HEK293 (cell line): ENCODE measurements around the gene PSD2.
A peak's percentile ranks its signal among the peaks of the same experiment; 100 is the strongest.

ENCODE experiments used
- GFI1B ChIP-seq: fragments of 450-650 bp; formaldehyde crosslinking; IDR thresholded peaks from 2 replicates; pipeline ENCODE4 v1.5.1; 2016; ENCODE audit warnings: missing biosample characterization, missing genetic modification characterization
- HOXA7 ChIP-seq: sonication (generic); formaldehyde crosslinking; IDR thresholded peaks from 2 replicates; pipeline ENCODE4 v1.8.1; 2022; ENCODE audit warnings: missing genetic modification reagents, borderline replicate concordance
- KLF1 ChIP-seq: fragments of 450-650 bp; formaldehyde crosslinking; IDR thresholded peaks from 2 replicates; pipeline ENCODE4 v1.5.1; 2016; ENCODE audit warnings: missing biosample characterization, missing genetic modification characterization
- KLF8 ChIP-seq: fragments of 450-650 bp; formaldehyde crosslinking; IDR thresholded peaks from 2 replicates; pipeline ENCODE4 v1.5.1; 2016; ENCODE audit warnings: missing biosample characterization, missing genetic modification characterization
- MEIS1 ChIP-seq: sonication (generic); formaldehyde crosslinking; IDR thresholded peaks from 2 replicates; pipeline ENCODE4 v1.8.1; 2022; ENCODE audit warnings: missing genetic modification reagents, mild to moderate bottlenecking, borderline replicate concordance
- SCRT1 ChIP-seq: fragments of 450-650 bp; formaldehyde crosslinking; IDR thresholded peaks from 2 replicates; pipeline ENCODE4 v1.5.1; 2016; ENCODE audit warnings: missing biosample characterization, missing genetic modification characterization, borderline replicate concordance
- SCRT2 ChIP-seq: fragments of 450-650 bp; formaldehyde crosslinking; IDR thresholded peaks from 2 replicates; pipeline ENCODE4 v1.5.1; 2016; ENCODE audit warnings: missing biosample characterization, missing genetic modification characterization
- ZBTB17 ChIP-seq: fragments of 450-650 bp; formaldehyde crosslinking; IDR thresholded peaks from 2 replicates; pipeline ENCODE4 v1.5.1; 2016; ENCODE audit warnings: missing biosample characterization, missing genetic modification characterization
- ZFHX2 ChIP-seq: fragments of 450-650 bp; formaldehyde crosslinking; conservative IDR thresholded peaks from 2 replicates; pipeline ENCODE4 v1.5.1; 2016; ENCODE audit warnings: missing biosample characterization, missing genetic modification characterization
- ZFP69B ChIP-seq: fragments of 450-650 bp; formaldehyde crosslinking; IDR thresholded peaks from 2 replicates; pipeline ENCODE4 v1.5.1; 2016; ENCODE audit warnings: missing biosample characterization, missing genetic modification characterization
- ZNF132 ChIP-seq: fragments of 450-650 bp; formaldehyde crosslinking; IDR thresholded peaks from 2 replicates; pipeline ENCODE4 v1.5.1; 2017; ENCODE audit warnings: missing biosample characterization, missing genetic modification characterization, borderline replicate concordance
- ZNF155 ChIP-seq: fragments of 450-650 bp; formaldehyde crosslinking; IDR thresholded peaks from 2 replicates; pipeline ENCODE4 v1.5.1; 2016; ENCODE audit warnings: missing biosample characterization, missing genetic modification characterization
- ZNF174 ChIP-seq: fragments of 450-650 bp; formaldehyde crosslinking; IDR thresholded peaks from 2 replicates; pipeline ENCODE4 v1.5.0; 2017; ENCODE audit warnings: missing biosample characterization, mild to moderate bottlenecking, missing genetic modification characterization
- ZNF175 ChIP-seq: fragments of 450-650 bp; formaldehyde crosslinking; IDR thresholded peaks from 2 replicates; pipeline ENCODE4 v1.5.1; 2016; ENCODE audit warnings: missing biosample characterization, missing genetic modification characterization
- ZNF184 ChIP-seq: fragments of 450-650 bp; IDR thresholded peaks from 2 replicates; pipeline ENCODE4 v1.5.1; 2018; ENCODE audit warnings: missing biosample characterization, mild to moderate bottlenecking, missing genetic modification characterization
- ZNF214 ChIP-seq: fragments of 450-650 bp; formaldehyde crosslinking; IDR thresholded peaks from 2 replicates; pipeline ENCODE4 v1.5.1; 2017; ENCODE audit warnings: missing biosample characterization, mild to moderate bottlenecking, missing genetic modification characterization, borderline replicate concordance
- ZNF335 ChIP-seq: fragments of 450-650 bp; formaldehyde crosslinking; conservative IDR thresholded peaks from 2 replicates; pipeline ENCODE4 v1.5.1; 2016; ENCODE audit warnings: missing biosample characterization, missing genetic modification characterization
- ZNF404 ChIP-seq: fragments of 450-650 bp; formaldehyde crosslinking; IDR thresholded peaks from 2 replicates; pipeline ENCODE4 v1.5.1; 2017; ENCODE audit warnings: missing biosample characterization, missing genetic modification characterization
- ZNF416 ChIP-seq: fragments of 450-650 bp; formaldehyde crosslinking; IDR thresholded peaks from 2 replicates; pipeline ENCODE4 v1.5.1; 2016; ENCODE audit warnings: missing biosample characterization, missing genetic modification characterization
- ZNF629 ChIP-seq: fragments of 450-650 bp; formaldehyde crosslinking; IDR thresholded peaks from 2 replicates; pipeline ENCODE4 v1.5.1; 2017; ENCODE audit warnings: missing biosample characterization, missing genetic modification characterization
- ZNF660 ChIP-seq: fragments of 450-650 bp; IDR thresholded peaks from 2 replicates; pipeline ENCODE4 v1.5.1; 2018; ENCODE audit warnings: missing biosample characterization, mild to moderate bottlenecking, missing genetic modification characterization
- ZNF701 ChIP-seq: fragments of 450-650 bp; formaldehyde crosslinking; IDR thresholded peaks from 2 replicates; pipeline ENCODE4 v1.5.1; 2016; ENCODE audit warnings: missing biosample characterization, missing genetic modification characterization
- ZNF76 ChIP-seq: fragments of 450-650 bp; formaldehyde crosslinking; IDR thresholded peaks from 2 replicates; pipeline ENCODE4; 2016; ENCODE audit warnings: low read depth, missing biosample characterization, missing genetic modification characterization, borderline replicate concordance
- ZNF768 ChIP-seq: fragments of 450-650 bp; formaldehyde crosslinking; IDR thresholded peaks from 2 replicates; pipeline ENCODE4 v1.5.1; 2018; ENCODE audit warnings: missing biosample characterization, mild to moderate bottlenecking, missing genetic modification characterization
- ZNF792 ChIP-seq: fragments of 450-650 bp; formaldehyde crosslinking; IDR thresholded peaks from 2 replicates; pipeline ENCODE4 v1.5.1; 2016; ENCODE audit warnings: missing biosample characterization, missing genetic modification characterization
- ZSCAN30 ChIP-seq: fragments of 450-650 bp; IDR thresholded peaks from 2 replicates; pipeline ENCODE4 v1.5.1; 2018; ENCODE audit warnings: missing biosample characterization, mild to moderate bottlenecking, missing genetic modification characterization, moderate library complexity
- TF ChIP-seq, protein P1 (sequence below): fragments of 450-650 bp; formaldehyde crosslinking; IDR thresholded peaks from 2 replicates; pipeline ENCODE4 v1.5.1; 2016; ENCODE audit warnings: missing biosample characterization, missing genetic modification characterization
- TF ChIP-seq, protein P2 (sequence below): fragments of 450-650 bp; formaldehyde crosslinking; IDR thresholded peaks from 2 replicates; pipeline ENCODE4 v1.5.1; 2016; ENCODE audit warnings: missing biosample characterization, missing genetic modification characterization
- TF ChIP-seq, protein P3 (sequence below): fragments of 450-650 bp; formaldehyde crosslinking; IDR thresholded peaks from 2 replicates; pipeline ENCODE4 v1.5.1; 2016; ENCODE audit warnings: missing biosample characterization, missing genetic modification characterization
- TF ChIP-seq, protein P4 (sequence below): sonication (generic); formaldehyde crosslinking; IDR thresholded peaks from 2 replicates; pipeline ENCODE4 v1.8.1; 2022; ENCODE audit warnings: mild to moderate bottlenecking, moderate library complexity, missing genetic modification reagents
- TF ChIP-seq, protein P5 (sequence below): fragments of 450-650 bp; formaldehyde crosslinking; IDR thresholded peaks from 2 replicates; pipeline ENCODE4 v1.5.1; 2016; ENCODE audit warnings: missing biosample characterization, missing genetic modification characterization

PSD2 gene

DNA sequence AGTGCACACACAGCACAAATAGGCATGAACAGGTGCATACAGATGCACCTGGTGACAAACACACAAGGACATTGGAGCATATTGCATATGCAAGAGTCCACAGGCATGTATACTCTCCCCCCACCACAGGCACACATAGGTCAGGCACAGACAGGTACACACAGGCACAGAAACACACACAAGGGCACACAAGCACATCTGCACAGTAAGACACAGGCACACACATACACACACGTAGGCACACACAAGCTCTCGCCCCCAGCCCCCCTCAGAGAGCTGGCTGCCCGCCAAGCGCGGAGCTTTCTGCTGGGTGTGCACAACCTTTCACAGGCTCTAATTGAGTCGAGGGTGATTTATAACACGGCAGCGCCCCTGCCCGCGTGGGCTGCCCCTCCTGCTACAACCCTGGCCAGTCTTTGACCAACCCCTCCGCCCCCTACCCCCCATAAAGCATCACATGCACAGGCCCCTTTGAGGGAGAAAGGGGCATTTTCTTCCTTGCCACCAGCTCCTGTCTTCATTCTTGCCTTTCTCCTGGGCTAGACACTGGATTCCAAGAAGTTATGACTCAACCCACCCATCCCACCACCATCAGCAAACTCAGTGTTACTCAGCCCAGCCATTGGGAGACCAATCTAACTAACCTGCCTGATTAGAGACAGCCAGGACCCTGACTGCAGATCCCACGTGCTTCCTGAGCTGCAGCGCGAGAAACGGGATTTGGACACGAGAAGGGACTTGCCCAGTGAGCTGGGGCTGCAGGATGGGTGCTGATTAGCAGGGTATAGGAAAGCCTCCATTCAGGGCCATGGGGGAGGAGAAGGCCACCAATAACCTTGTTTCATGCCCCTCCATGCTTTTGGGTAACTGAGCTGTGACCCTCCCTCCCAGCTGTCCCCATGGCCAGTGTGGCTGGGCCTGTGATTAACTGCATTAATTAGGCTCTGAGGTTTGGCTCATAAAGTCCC lies 42.8 kb upstream of the PSD2 start (continued):
- TF ChIP-seq, protein P1, sequence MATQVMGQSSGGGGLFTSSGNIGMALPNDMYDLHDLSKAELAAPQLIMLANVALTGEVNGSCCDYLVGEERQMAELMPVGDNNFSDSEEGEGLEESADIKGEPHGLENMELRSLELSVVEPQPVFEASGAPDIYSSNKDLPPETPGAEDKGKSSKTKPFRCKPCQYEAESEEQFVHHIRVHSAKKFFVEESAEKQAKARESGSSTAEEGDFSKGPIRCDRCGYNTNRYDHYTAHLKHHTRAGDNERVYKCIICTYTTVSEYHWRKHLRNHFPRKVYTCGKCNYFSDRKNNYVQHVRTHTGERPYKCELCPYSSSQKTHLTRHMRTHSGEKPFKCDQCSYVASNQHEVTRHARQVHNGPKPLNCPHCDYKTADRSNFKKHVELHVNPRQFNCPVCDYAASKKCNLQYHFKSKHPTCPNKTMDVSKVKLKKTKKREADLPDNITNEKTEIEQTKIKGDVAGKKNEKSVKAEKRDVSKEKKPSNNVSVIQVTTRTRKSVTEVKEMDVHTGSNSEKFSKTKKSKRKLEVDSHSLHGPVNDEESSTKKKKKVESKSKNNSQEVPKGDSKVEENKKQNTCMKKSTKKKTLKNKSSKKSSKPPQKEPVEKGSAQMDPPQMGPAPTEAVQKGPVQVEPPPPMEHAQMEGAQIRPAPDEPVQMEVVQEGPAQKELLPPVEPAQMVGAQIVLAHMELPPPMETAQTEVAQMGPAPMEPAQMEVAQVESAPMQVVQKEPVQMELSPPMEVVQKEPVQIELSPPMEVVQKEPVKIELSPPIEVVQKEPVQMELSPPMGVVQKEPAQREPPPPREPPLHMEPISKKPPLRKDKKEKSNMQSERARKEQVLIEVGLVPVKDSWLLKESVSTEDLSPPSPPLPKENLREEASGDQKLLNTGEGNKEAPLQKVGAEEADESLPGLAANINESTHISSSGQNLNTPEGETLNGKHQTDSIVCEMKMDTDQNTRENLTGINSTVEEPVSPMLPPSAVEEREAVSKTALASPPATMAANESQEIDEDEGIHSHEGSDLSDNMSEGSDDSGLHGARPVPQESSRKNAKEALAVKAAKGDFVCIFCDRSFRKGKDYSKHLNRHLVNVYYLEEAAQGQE (tag by site-specific recombination): no peak
- TF ChIP-seq ZNF404 (tag by site-specific recombination): no peak
- no peak for TF ChIP-seq ZNF768 (tag by site-specific recombination)
- TF ChIP-seq ZBTB17 (tag by site-specific recombination): peak; percentile 50; the same call in 1 of the 2 replicates
- TF ChIP-seq ZSCAN30: no peak
- TF ChIP-seq ZNF132: no peak
- TF ChIP-seq KLF8: no peak
- no peak for TF ChIP-seq ZNF175 (tag by site-specific recombination)
- peak; percentile 40; the same call in 1 of the 2 replicates for TF ChIP-seq ZNF76
- TF ChIP-seq, protein P2, sequence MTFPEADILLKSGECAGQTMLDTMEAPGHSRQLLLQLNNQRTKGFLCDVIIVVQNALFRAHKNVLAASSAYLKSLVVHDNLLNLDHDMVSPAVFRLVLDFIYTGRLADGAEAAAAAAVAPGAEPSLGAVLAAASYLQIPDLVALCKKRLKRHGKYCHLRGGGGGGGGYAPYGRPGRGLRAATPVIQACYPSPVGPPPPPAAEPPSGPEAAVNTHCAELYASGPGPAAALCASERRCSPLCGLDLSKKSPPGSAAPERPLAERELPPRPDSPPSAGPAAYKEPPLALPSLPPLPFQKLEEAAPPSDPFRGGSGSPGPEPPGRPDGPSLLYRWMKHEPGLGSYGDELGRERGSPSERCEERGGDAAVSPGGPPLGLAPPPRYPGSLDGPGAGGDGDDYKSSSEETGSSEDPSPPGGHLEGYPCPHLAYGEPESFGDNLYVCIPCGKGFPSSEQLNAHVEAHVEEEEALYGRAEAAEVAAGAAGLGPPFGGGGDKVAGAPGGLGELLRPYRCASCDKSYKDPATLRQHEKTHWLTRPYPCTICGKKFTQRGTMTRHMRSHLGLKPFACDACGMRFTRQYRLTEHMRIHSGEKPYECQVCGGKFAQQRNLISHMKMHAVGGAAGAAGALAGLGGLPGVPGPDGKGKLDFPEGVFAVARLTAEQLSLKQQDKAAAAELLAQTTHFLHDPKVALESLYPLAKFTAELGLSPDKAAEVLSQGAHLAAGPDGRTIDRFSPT (tag by site-specific recombination): no peak
- no peak for TF ChIP-seq ZNF660
- TF ChIP-seq HOXA7 (CRISPR knock-in tag): no peak
- TF ChIP-seq, protein P3, sequence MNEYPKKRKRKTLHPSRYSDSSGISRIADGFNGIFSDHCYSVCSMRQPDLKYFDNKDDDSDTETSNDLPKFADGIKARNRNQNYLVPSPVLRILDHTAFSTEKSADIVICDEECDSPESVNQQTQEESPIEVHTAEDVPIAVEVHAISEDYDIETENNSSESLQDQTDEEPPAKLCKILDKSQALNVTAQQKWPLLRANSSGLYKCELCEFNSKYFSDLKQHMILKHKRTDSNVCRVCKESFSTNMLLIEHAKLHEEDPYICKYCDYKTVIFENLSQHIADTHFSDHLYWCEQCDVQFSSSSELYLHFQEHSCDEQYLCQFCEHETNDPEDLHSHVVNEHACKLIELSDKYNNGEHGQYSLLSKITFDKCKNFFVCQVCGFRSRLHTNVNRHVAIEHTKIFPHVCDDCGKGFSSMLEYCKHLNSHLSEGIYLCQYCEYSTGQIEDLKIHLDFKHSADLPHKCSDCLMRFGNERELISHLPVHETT: no peak
- peak; percentile 96 for TF ChIP-seq ZFHX2 (tag by site-specific recombination)
- TF ChIP-seq ZNF184: no peak
- peak; percentile 72 for TF ChIP-seq KLF1
- no peak for TF ChIP-seq ZNF416
- TF ChIP-seq ZNF792: no peak
- TF ChIP-seq, protein P4, sequence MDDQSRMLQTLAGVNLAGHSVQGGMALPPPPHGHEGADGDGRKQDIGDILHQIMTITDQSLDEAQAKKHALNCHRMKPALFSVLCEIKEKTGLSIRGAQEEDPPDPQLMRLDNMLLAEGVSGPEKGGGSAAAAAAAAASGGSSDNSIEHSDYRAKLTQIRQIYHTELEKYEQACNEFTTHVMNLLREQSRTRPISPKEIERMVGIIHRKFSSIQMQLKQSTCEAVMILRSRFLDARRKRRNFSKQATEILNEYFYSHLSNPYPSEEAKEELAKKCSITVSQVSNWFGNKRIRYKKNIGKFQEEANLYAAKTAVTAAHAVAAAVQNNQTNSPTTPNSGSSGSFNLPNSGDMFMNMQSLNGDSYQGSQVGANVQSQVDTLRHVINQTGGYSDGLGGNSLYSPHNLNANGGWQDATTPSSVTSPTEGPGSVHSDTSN (CRISPR knock-in tag): no peak
- 0 out of 2 replicates have a peak, but pooled peaks have one; percentile 30 for TF ChIP-seq ZNF335 (tag by site-specific recombination)
- no peak for TF ChIP-seq ZNF701
- no peak for TF ChIP-seq ZNF629 (tag by site-specific recombination)
- TF ChIP-seq ZNF174 (tag by site-specific recombination): no peak
- no peak for TF ChIP-seq GFI1B
- TF ChIP-seq MEIS1 (CRISPR knock-in tag): no peak
- TF ChIP-seq, protein P5, sequence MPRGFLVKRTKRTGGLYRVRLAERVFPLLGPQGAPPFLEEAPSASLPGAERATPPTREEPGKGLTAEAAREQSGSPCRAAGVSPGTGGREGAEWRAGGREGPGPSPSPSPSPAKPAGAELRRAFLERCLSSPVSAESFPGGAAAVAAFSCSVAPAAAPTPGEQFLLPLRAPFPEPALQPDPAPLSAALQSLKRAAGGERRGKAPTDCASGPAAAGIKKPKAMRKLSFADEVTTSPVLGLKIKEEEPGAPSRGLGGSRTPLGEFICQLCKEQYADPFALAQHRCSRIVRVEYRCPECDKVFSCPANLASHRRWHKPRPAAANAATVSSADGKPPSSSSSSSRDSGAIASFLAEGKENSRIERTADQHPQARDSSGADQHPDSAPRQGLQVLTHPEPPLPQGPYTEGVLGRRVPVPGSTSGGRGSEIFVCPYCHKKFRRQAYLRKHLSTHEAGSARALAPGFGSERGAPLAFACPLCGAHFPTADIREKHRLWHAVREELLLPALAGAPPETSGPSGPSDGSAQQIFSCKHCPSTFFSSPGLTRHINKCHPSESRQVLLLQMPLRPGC: 0 out of 2 replicates have a peak, but pooled peaks have one; percentile 42
- no peak for TF ChIP-seq SCRT1 (tag by site-specific recombination)
- no peak for TF ChIP-seq ZFP69B (tag by site-specific recombination)
- 0 out of 2 replicates have a peak, but pooled peaks have one; percentile 12 for TF ChIP-seq SCRT2 (tag by site-specific recombination)
- no peak for TF ChIP-seq ZNF214 (tag by site-specific recombination)
- no peak for TF ChIP-seq ZNF155
